Measurements from ENCODE around the gene HSF5. TPM values are rescaled to one million over a fixed set of nuclear protein-coding genes. Genes with fewer than 3 reads are reported as not detected.

The HSF5 gene
- total RNA-seq, 2 experiments from 2014 or later, result 3.6 to 4.1 TPM

GRCh38 chr17:58455491-58455890 is 32.7 kb downstream of the HSF5 start:
- Mint-ChIP-seq H3K27me3 (ENCODE audit: low read depth) (no peaks in the 10 kb centered on the region), H3K27ac (no peak overlapping the region), H3K4me3 (no peak overlapping the region), H3K4me1 (ENCODE audit: low read depth) (no peaks in the 10 kb centered on the region), H3K36me3 (ENCODE audit: low read depth) (peaks cover 2% of the 10 kb centered on the region), H3K9me3 (no peaks in the 10 kb centered on the region)
- intact Hi-C loops (cut with micrococcal nuclease), result no loop called here
- DNase-seq, result no peak
- CTCF ChIA-PET, result interaction anchor here (1.4 kb wide), 1 partner anchor 38 kb away, joined by 3 read pairs; the partner anchor contains the start of gene RNF43

GRCh38 chr17:58452738-58453137 is 35.5 kb downstream of the HSF5 start:
- Mint-ChIP-seq H3K27me3 (ENCODE audit: low read depth) (no peaks in the 10 kb centered on the region), H3K9me3 (no peaks in the 10 kb centered on the region), H3K36me3 (ENCODE audit: low read depth) (peaks cover 4% of the 10 kb centered on the region), H3K27ac (no peak overlapping the region), H3K4me1 (ENCODE audit: low read depth) (no peaks in the 10 kb centered on the region), H3K4me3 (no peak overlapping the region)
- intact Hi-C loops (cut with micrococcal nuclease), result no loop called here
- CTCF ChIA-PET, result no interaction called here
- no peak for DNase-seq

GRCh38 chr17:58447039-58447975 is 40.9 kb downstream of the HSF5 start:
- Mint-ChIP-seq H3K27ac (no peak overlapping the region), H3K4me1 (ENCODE audit: low read depth) (peaks cover 1% of the 10 kb centered on the region), H3K9me3 (no peaks in the 10 kb centered on the region), H3K27me3 (ENCODE audit: low read depth) (no peaks in the 10 kb centered on the region), H3K4me3 (no peak overlapping the region), H3K36me3 (ENCODE audit: low read depth) (peaks cover 3% of the 10 kb centered on the region)
- CTCF ChIA-PET, result interaction anchor here (1.0 to 3.5 kb wide), 8 partner anchors 8 to 198 kb away, joined by 3 to 36 read pairs (median 5); no protein-coding TSS in a partner anchor
- DNase-seq, result peak; percentile 86
- intact Hi-C loops (cut with micrococcal nuclease), result loop anchor here (1.0 to 5.0 kb wide), 5 partner anchors 130 to 245 kb away; no protein-coding TSS in a partner anchor

GRCh38 chr17:58446086-58446485 is 42.1 kb downstream of the HSF5 start:
- no peak for DNase-seq
- peaks cover 1% of the 10 kb centered on the region for H3K4me1 Mint-ChIP-seq (ENCODE audit: low read depth)
- CTCF ChIA-PET, result interaction anchor here (0.8 to 3.5 kb wide), 4 partner anchors 128 to 196 kb away, joined by 3 to 36 read pairs (median 11); no protein-coding TSS in a partner anchor
- no peaks in the 10 kb centered on the region for H3K9me3 Mint-ChIP-seq
- H3K27ac Mint-ChIP-seq, result no peak overlapping the region
- intact Hi-C loops (cut with micrococcal nuclease), result loop anchor here (5.0 kb wide), 1 partner anchor 244 kb away; no protein-coding TSS in a partner anchor
- no peak overlapping the region for H3K4me3 Mint-ChIP-seq
- H3K36me3 Mint-ChIP-seq (ENCODE audit: low read depth), result peaks cover 3% of the 10 kb centered on the region
- no peaks in the 10 kb centered on the region for H3K27me3 Mint-ChIP-seq (ENCODE audit: low read depth)

- no peaks in the 10 kb centered on the region for H3K36me3 Mint-ChIP-seq (ENCODE audit: low read depth)
- H3K9me3 Mint-ChIP-seq, result no peaks in the 10 kb centered on the region
- no peaks in the 10 kb centered on the region for H3K27me3 Mint-ChIP-seq (ENCODE audit: low read depth)
- CTCF ChIA-PET, result interaction anchor here (0.7 kb wide), 1 partner anchor 120 kb away, joined by 3 read pairs; no protein-coding TSS in a partner anchor
- intact Hi-C loops (cut with micrococcal nuclease), result no loop called here
- no peaks in the 10 kb centered on the region for H3K4me1 Mint-ChIP-seq (ENCODE audit: low read depth)
- DNase-seq, result no peak
- H3K4me3 Mint-ChIP-seq, result no peak overlapping the region
- H3K27ac Mint-ChIP-seq, result no peak overlapping the region
Observed at GRCh38 chr17:58436805-58437239, 51.4 kb downstream of the HSF5 start.

- Mint-ChIP-seq H3K9me3 (no peaks in the 10 kb centered on the region), H3K27ac (no peak overlapping the region), H3K36me3 (ENCODE audit: low read depth) (no peaks in the 10 kb centered on the region), H3K4me3 (no peak overlapping the region), H3K27me3 (ENCODE audit: low read depth) (no peaks in the 10 kb centered on the region), H3K4me1 (ENCODE audit: low read depth) (no peaks in the 10 kb centered on the region)
- CTCF ChIA-PET, result interaction anchor here (1.9 kb wide), 1 partner anchor 19 kb away, joined by 5 read pairs; the partner anchor contains the start of gene RNF43
- intact Hi-C loops (cut with micrococcal nuclease), result no loop called here
- DNase-seq, result no peak
Observed at GRCh38 chr17:58436245-58436644, 52.0 kb downstream of the HSF5 start.

- Mint-ChIP-seq H3K9me3 (no peaks in the 10 kb centered on the region), H3K27me3 (ENCODE audit: low read depth) (no peaks in the 10 kb centered on the region), H3K4me1 (ENCODE audit: low read depth) (no peaks in the 10 kb centered on the region)
Observed at GRCh38 chr17:58432806-58433573, 55.2 kb downstream of the HSF5 start.

GRCh38 chr17:58427807-58428206 is 60.4 kb downstream of the HSF5 start:
- DNase-seq, result no peak
- intact Hi-C loops (cut with micrococcal nuclease), result no loop called here
- H3K36me3 Mint-ChIP-seq (ENCODE audit: low read depth), result peaks cover 5% of the 10 kb centered on the region
- H3K27ac Mint-ChIP-seq, result no peak overlapping the region
- CTCF ChIA-PET, result interaction anchor here (1.2 to 2.9 kb wide), 2 partner anchors 110 to 123 kb away, joined by 4 to 15 read pairs; no protein-coding TSS in a partner anchor
- H3K9me3 Mint-ChIP-seq, result no peaks in the 10 kb centered on the region
- no peaks in the 10 kb centered on the region for H3K4me1 Mint-ChIP-seq (ENCODE audit: low read depth)
- no peak overlapping the region for H3K4me3 Mint-ChIP-seq
- no peaks in the 10 kb centered on the region for H3K27me3 Mint-ChIP-seq (ENCODE audit: low read depth)

More at GRCh38 chr17:58432806-58433573, 55.2 kb downstream of the HSF5 start:
- intact Hi-C loops (cut with micrococcal nuclease), result no loop called here
- H3K27ac Mint-ChIP-seq, result no peak overlapping the region
- H3K4me3 Mint-ChIP-seq, result no peak overlapping the region
- no peak for DNase-seq
- H3K36me3 Mint-ChIP-seq (ENCODE audit: low read depth), result peaks cover 5% of the 10 kb centered on the region
- CTCF ChIA-PET, result interaction anchor here (1.6 to 2.7 kb wide), 2 partner anchors 15 to 116 kb away, joined by 9 to 12 read pairs; partner anchors contain the start of gene RNF43

GRCh38 chr17:58421711-58422110 is 66.5 kb downstream of the HSF5 start:
- H3K9me3 Mint-ChIP-seq, result no peaks in the 10 kb centered on the region
- intact Hi-C loops (cut with micrococcal nuclease), result no loop called here
- CTCF ChIA-PET, result interaction anchor here (1.9 to 2.7 kb wide), 2 partner anchors 105 to 172 kb away, joined by 7 to 9 read pairs; no protein-coding TSS in a partner anchor
- H3K4me1 Mint-ChIP-seq (ENCODE audit: low read depth), result peaks cover 13% of the 10 kb centered on the region
- no peak overlapping the region for H3K4me3 Mint-ChIP-seq
- H3K27me3 Mint-ChIP-seq (ENCODE audit: low read depth), result no peaks in the 10 kb centered on the region
- H3K27ac Mint-ChIP-seq, result no peak overlapping the region
- H3K36me3 Mint-ChIP-seq (ENCODE audit: low read depth), result no peaks in the 10 kb centered on the region
- DNase-seq, result no peak

GRCh38 chr17:58420827-58421226 is 67.4 kb downstream of the HSF5 start:
- Mint-ChIP-seq H3K4me3 (no peak overlapping the region), H3K27me3 (ENCODE audit: low read depth) (no peaks in the 10 kb centered on the region), H3K27ac (no peak overlapping the region), H3K9me3 (no peaks in the 10 kb centered on the region), H3K4me1 (ENCODE audit: low read depth) (peaks cover 13% of the 10 kb centered on the region), H3K36me3 (ENCODE audit: low read depth) (no peaks in the 10 kb centered on the region)
- no peak for DNase-seq
- intact Hi-C loops (cut with micrococcal nuclease), result no loop called here
- CTCF ChIA-PET, result interaction anchor here (1.9 to 2.7 kb wide), 3 partner anchors 104 to 171 kb away, joined by 7 to 9 read pairs (median 9); no protein-coding TSS in a partner anchor

- Mint-ChIP-seq H3K4me3 (peak within 1 kb of the TSS; percentile 41), H3K27ac (peak within 1 kb of the TSS; percentile 18), H3K27me3 (ENCODE audit: low read depth) (no peaks in the 10 kb centered on the region), H3K9me3 (no peaks in the 10 kb centered on the region), H3K4me1 (ENCODE audit: low read depth) (peaks cover 18% of the 10 kb centered on the region), H3K36me3 (ENCODE audit: low read depth) (no peaks in the 10 kb centered on the region)
- intact Hi-C loops (cut with micrococcal nuclease), result loop anchor here (1.0 to 5.0 kb wide), 6 partner anchors 65 to 169 kb away; partner anchors contain the start of genes HSF5 and SUPT4H1
- CTCF ChIA-PET, result interaction anchor here (0.6 to 5.8 kb wide), 34 partner anchors 9 to 324 kb away, joined by 3 to 70 read pairs (median 5); partner anchors contain the start of genes HSF5 and SUPT4H1
- DNase-seq, result peak; percentile 95
Observed at GRCh38 chr17:58417300-58418092, 70.7 kb downstream of the HSF5 start, which contains the start of gene RNF43. Gene RNF43 (minus strand): TSS chr17:58417534. CDS start chr17:58415577, 1,957 bp downstream.
